Caco-2 (cell line): ENCODE data around the gene DNAJB13. TPM values are rescaled to one million over a fixed set of nuclear protein-coding genes. Genes with fewer than 3 reads are reported as not detected.

Experiments used
- BruUV-seq: library from RNA; stranded (reverse); fragments of 400-500 nt; replicated peaks from 2 replicates; lab custom pipeline; 2021; lab: Mats Ljungman, UMichigan
- CTCF ChIA-PET: fragments of 300-600 bp; sonication (Branson Sonifier 250); formaldehyde crosslinking; loops from one replicate; lab custom pipeline; 2022; ENCODE audit warnings: antibody characterized with exemption; lab: Charles Lee
- POLR2A ChIA-PET: fragments of 300-600 bp; sonication (Branson Sonifier 250); formaldehyde crosslinking; loops from one replicate; lab custom pipeline; 2022; ENCODE audit warnings: antibody characterized with exemption; lab: Charles Lee
- DNase-seq, 2 experiments: peaks; one replicate each; pipeline versions ENCODE4 v3.0.0 to v3.0.0-alpha.2; 2020 to 2022
- H3K27me3 ChIP-seq: replicated peaks from 2 replicates; pipeline ENCODE4 v1.6.0; 2011; ENCODE audit warnings: low read length; ENCODE audit not compliant: control insufficient read depth, insufficient read depth
- H3K36me3 ChIP-seq: 2 replicates; pipeline ENCODE4 v1.5.1; 2011; ENCODE audit warnings: low read length; ENCODE audit not compliant: control insufficient read depth, insufficient read depth
- H3K4me1 ChIP-seq: fragments of 250-450 bp; sonication (Bioruptor Pico); 2 replicates; pipeline ENCODE4 v1.5.1; 2020; ENCODE audit warnings: mild to moderate bottlenecking
- H3K4me3 ChIP-seq: 2 replicates; pipeline ENCODE4 v1.5.1; 2011; ENCODE audit warnings: low read depth, mild to moderate bottlenecking, control low read depth, low read length
- H3K9me3 ChIP-seq: fragments of 250-450 bp; sonication (Bioruptor Pico); 2 replicates; pipeline ENCODE4 v1.5.1; 2020; ENCODE audit warnings: mild to moderate bottlenecking, moderate library complexity
- H3K27ac Mint-ChIP-seq: one replicate; pipeline ENCODE4 v1.8.0; 2022; ENCODE audit warnings: mixed read lengths; ENCODE audit not compliant: unreplicated experiment
- H3K27me3 Mint-ChIP-seq: one replicate; pipeline ENCODE4 v1.8.0; 2022; ENCODE audit warnings: mixed read lengths; ENCODE audit not compliant: insufficient read depth, unreplicated experiment
- H3K36me3 Mint-ChIP-seq: one replicate; pipeline ENCODE4 v1.8.0; 2022; ENCODE audit warnings: mild to moderate bottlenecking, mixed read lengths; ENCODE audit not compliant: insufficient read depth, unreplicated experiment
- H3K4me1 Mint-ChIP-seq: one replicate; pipeline ENCODE4 v1.8.0; 2022; ENCODE audit warnings: low read depth, mixed read lengths; ENCODE audit not compliant: unreplicated experiment
- H3K4me3 Mint-ChIP-seq: one replicate; pipeline ENCODE4 v1.8.0; 2022; ENCODE audit warnings: mild to moderate bottlenecking, moderate library complexity, mixed read lengths; ENCODE audit not compliant: unreplicated experiment
- H3K9me3 Mint-ChIP-seq: one replicate; pipeline ENCODE4 v1.8.0; 2022; ENCODE audit warnings: mixed read lengths; ENCODE audit not compliant: unreplicated experiment
- CTCF ChIP-seq, 2 experiments: fragments of 200-600 bp in 1 of 2; IDR thresholded peaks; 1 replicate in 1 of 2; 2 replicates in 1 of 2; pipeline versions ENCODE4 v1.5.1 to v1.8.0; 2011 to 2022; ENCODE audit warnings: antibody characterized with exemption in 1 of 2, control low read depth in 1 of 2, inconsistent platforms in 1 of 2, low read depth in 1 of 2, low read length in 1 of 2, mild to moderate bottlenecking in 1 of 2, moderate library complexity in 1 of 2; ENCODE audit not compliant: insufficient read depth in 1 of 2, severe bottlenecking in 1 of 2, unreplicated experiment in 1 of 2
- intact Hi-C: fragments of 100-400 bp; cut with micrococcal nuclease; formaldehyde crosslinking; loops from one replicate; pipeline ENCODE4 v1.10.0; 2022; ENCODE audit not compliant: unreplicated experiment
- total RNA-seq: library from RNA; stranded (reverse); gene quantifications from 2 replicates; pipeline ENCODE4 v1.2.3, GENCODE V29; 2022

Gene DNAJB13
- total RNA-seq, 1 experiment from 2014 or later = 0.52 TPM

- ChIA-PET CTCF (no interaction called here), POLR2A (interaction anchor here (0.6 kb wide), 1 partner anchor 17 kb away, joined by 3 read pairs; the partner anchor contains the start of gene UCP2)
- BruUV-seq = no TSS peak
- DNase-seq = peak in 1 of 2 experiments; percentile 12
- Mint-ChIP-seq H3K27ac (no peak overlapping the region), H3K36me3 (no peaks in the 10 kb centered on the region), H3K4me3 (no peak overlapping the region), H3K9me3 (no peaks in the 10 kb centered on the region), H3K27me3 (no peaks in the 10 kb centered on the region), H3K4me1 (no peaks in the 10 kb centered on the region)
- Histone ChIP-seq H3K4me1 (no peaks in the 10 kb centered on the region), H3K4me3 (no peak overlapping the region), H3K9me3 (no peaks in the 10 kb centered on the region), H3K36me3 (no peaks in the 10 kb centered on the region), H3K27me3 (no peaks in the 10 kb centered on the region)
- no peak for TF ChIP-seq CTCF (IDR thresholded peaks at IDR 0.05; ENCODE audit: insufficient read depth in 1 of 2, low read depth in 1 of 2, low read length in 1 of 2, severe bottlenecking in 1 of 2, unreplicated experiment in 1 of 2)
- intact Hi-C loops = no loop called here
Observed at GRCh38 chr11:73999581-74000306, 48.9 kb downstream of the DNAJB13 start.

- no TSS peak for BruUV-seq
- Mint-ChIP-seq H3K27me3 (no peaks in the 10 kb centered on the region), H3K4me1 (no peaks in the 10 kb centered on the region), H3K4me3 (no peak overlapping the region), H3K36me3 (no peaks in the 10 kb centered on the region), H3K27ac (no peak overlapping the region), H3K9me3 (no peaks in the 10 kb centered on the region)
- Histone ChIP-seq H3K36me3 (no peaks in the 10 kb centered on the region), H3K27me3 (no peaks in the 10 kb centered on the region), H3K4me3 (no peak overlapping the region), H3K4me1 (peaks cover 6% of the 10 kb centered on the region; the same call in 1 of the 2 replicates), H3K9me3 (no peaks in the 10 kb centered on the region)
- no peak for TF ChIP-seq CTCF (IDR thresholded peaks at IDR 0.05; ENCODE audit: insufficient read depth in 1 of 2, low read depth in 1 of 2, low read length in 1 of 2, severe bottlenecking in 1 of 2, unreplicated experiment in 1 of 2)
- DNase-seq = peak in 1 of 2 experiments; percentile 9
- CTCF ChIA-PET = no interaction called here
- intact Hi-C loops = no loop called here
- POLR2A ChIA-PET = no interaction called here
Observed at GRCh38 chr11:74000307-74001133, 49.7 kb downstream of the DNAJB13 start.

GRCh38 chr11:74001822-74002286 lies 51.0 kb downstream of the DNAJB13 start:
- Histone ChIP-seq H3K27me3 (no peaks in the 10 kb centered on the region), H3K4me1 (peaks cover 6% of the 10 kb centered on the region; the same call in 1 of the 2 replicates), H3K36me3 (no peaks in the 10 kb centered on the region), H3K9me3 (no peaks in the 10 kb centered on the region), H3K4me3 (no peak overlapping the region)
- intact Hi-C loops = no loop called here
- no peak for TF ChIP-seq CTCF (IDR thresholded peaks at IDR 0.05; ENCODE audit: insufficient read depth in 1 of 2, low read depth in 1 of 2, low read length in 1 of 2, severe bottlenecking in 1 of 2, unreplicated experiment in 1 of 2)
- Mint-ChIP-seq H3K36me3 (no peaks in the 10 kb centered on the region), H3K4me1 (no peaks in the 10 kb centered on the region), H3K9me3 (no peaks in the 10 kb centered on the region), H3K27ac (no peak overlapping the region), H3K4me3 (no peak overlapping the region), H3K27me3 (no peaks in the 10 kb centered on the region)
- BruUV-seq = no TSS peak
- ChIA-PET POLR2A (no interaction called here), CTCF (interaction anchor here (0.6 kb wide), 1 partner anchor 1194 kb away, joined by 3 read pairs; no protein-coding TSS in a partner anchor)
- peak in 1 of 2 experiments; percentile 29 for DNase-seq
